Measurements from ENCODE around the gene ACVR1B.

The ACVR1B gene

GRCh38 chr12:51953864-51954263 is 2.4 kb downstream of the ACVR1B start:
- no peak for ATAC-seq (ENCODE audit: insufficient read depth, low read depth)
- peaks cover 20% of the 10 kb centered on the region for H3K27me3 ChIP-seq (ENCODE audit: insufficient read depth, low read length, poor library complexity)
- peaks cover 68% of the 10 kb centered on the region for H3K79me2 ChIP-seq (ENCODE audit: insufficient read depth, low read length)
- TF ChIP-seq EZH2 (IDR thresholded peaks at IDR 0.05; ENCODE audit: borderline replicate concordance, low read depth, low read length, severe bottlenecking), result no peak
- TF ChIP-seq CTCF (IDR thresholded peaks at IDR 0.05; ENCODE audit: borderline replicate concordance, extremely low read depth, low read length, poor library complexity, severe bottlenecking), result no peak
- no peak overlapping the region for H3K4me3 ChIP-seq (ENCODE audit: low read depth in 1 of 2, low read length in 2 of 2)
- no peak overlapping the region for H3K27ac ChIP-seq (ENCODE audit: low read length)
- H3K36me3 ChIP-seq (ENCODE audit: insufficient read depth, low read length), result no peaks in the 10 kb centered on the region; the same call in 1 of the 2 replicates
- peaks cover 38% of the 10 kb centered on the region for H3K4me1 ChIP-seq (ENCODE audit: insufficient read depth, low read length)
- H2AFZ ChIP-seq (ENCODE audit: low read depth, low read length), result no peak overlapping the region
- peak overlapping the region; percentile 21; the same call in 1 of the 2 replicates for H3K9ac ChIP-seq (ENCODE audit: low read depth, low read length)
- peaks cover 6% of the 10 kb centered on the region; the same call in 1 of the 2 replicates for H4K20me1 ChIP-seq (ENCODE audit: insufficient read depth, low read length)
- DNase-seq, result no peak
- H3K9me3 ChIP-seq (ENCODE audit: insufficient read depth, low read length, severe bottlenecking), result no peaks in the 10 kb centered on the region
- peak overlapping the region; percentile 98; the same call in 1 of the 2 replicates for H3K4me2 ChIP-seq (ENCODE audit: insufficient read depth, low read length)

DNA sequence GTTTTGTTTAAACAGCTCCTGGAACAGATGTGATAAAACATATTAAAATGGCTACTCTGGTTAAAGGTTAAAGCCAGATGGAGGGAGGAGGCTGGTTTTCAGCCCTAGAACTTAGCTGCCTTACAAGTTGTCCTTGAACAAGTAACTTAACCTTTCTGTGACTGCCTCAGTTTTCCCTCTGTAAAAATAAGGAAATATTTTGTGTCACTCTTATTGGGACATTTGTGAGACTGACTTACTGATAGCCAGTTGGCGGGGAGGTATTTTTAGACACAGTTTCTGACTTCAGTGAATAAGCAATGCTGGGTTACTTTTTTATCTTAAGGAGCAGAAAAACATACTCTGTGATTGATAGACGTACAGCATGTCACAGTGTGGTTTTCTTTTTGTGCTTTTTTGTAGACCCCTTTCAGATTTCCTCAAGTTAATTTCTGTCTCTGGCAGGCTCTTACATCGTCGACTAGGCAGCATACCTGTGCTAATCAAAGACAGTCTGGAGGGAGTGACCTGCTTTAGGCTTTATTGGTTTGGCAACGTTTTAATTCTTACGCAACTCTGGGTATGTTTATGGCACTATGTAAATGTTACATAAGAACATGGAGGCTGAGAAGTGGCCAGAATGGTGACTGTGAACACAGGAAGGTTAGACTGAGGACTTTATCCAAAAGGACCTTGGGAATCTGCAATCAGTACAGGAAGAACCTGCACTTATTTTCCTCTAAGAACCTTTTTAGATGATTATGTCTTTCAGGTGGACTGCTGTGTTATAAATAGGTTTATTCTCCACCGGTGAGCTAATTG is 3.3 kb downstream of the ACVR1B start:
- TF ChIP-seq CTCF (IDR thresholded peaks at IDR 0.05; ENCODE audit: borderline replicate concordance, extremely low read depth, low read length, poor library complexity, severe bottlenecking) (no peak), EZH2 (IDR thresholded peaks at IDR 0.05; ENCODE audit: borderline replicate concordance, low read depth, low read length, severe bottlenecking) (no peak)
- no peak overlapping the region for H3K4me3 ChIP-seq (ENCODE audit: low read depth in 1 of 2, low read length in 2 of 2)
- H3K36me3 ChIP-seq (ENCODE audit: insufficient read depth, low read length), result no peaks in the 10 kb centered on the region; the same call in 1 of the 2 replicates
- H3K9me3 ChIP-seq (ENCODE audit: insufficient read depth, low read length, severe bottlenecking), result no peaks in the 10 kb centered on the region
- H3K27me3 ChIP-seq (ENCODE audit: insufficient read depth, low read length, poor library complexity), result peaks cover 12% of the 10 kb centered on the region
- H3K4me2 ChIP-seq (ENCODE audit: insufficient read depth, low read length), result 0 out of 2 replicates have a peak overlapping the region, but pooled peaks have one; percentile 1
- DNase-seq (no peak), ATAC-seq (ENCODE audit: insufficient read depth, low read depth) (no peak)
- peaks cover 38% of the 10 kb centered on the region for H3K4me1 ChIP-seq (ENCODE audit: insufficient read depth, low read length)
- no peak overlapping the region for H3K27ac ChIP-seq (ENCODE audit: low read length)
- H2AFZ ChIP-seq (ENCODE audit: low read depth, low read length), result no peak overlapping the region
- H3K9ac ChIP-seq (ENCODE audit: low read depth, low read length), result no peak overlapping the region
- H4K20me1 ChIP-seq (ENCODE audit: insufficient read depth, low read length), result peaks cover 10% of the 10 kb centered on the region; the same call in 1 of the 2 replicates
- H3K79me2 ChIP-seq (ENCODE audit: insufficient read depth, low read length), result peaks cover 73% of the 10 kb centered on the region

DNA sequence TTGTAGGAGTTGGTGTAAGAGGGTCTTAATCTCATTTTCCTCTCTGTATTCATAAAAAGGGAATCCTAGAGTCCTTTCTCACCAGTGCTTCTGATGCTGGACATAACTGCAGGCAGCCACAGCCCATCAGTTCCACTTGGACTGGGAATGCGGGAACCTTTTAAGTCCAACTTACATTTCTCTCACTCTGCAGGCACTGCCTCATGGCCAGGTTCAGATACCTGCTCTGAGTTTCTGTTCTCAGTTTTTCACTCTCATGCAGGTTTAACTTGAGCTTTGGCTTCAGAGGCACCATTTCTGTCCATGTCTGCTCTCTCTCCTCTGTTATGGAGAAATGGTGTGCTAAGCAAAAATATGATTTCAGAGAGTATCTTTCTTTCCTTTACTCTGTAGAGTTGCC is 4.2 kb downstream of the ACVR1B start:
- peaks cover 38% of the 10 kb centered on the region for H3K4me1 ChIP-seq (ENCODE audit: insufficient read depth, low read length)
- H3K27ac ChIP-seq (ENCODE audit: low read length), result no peak overlapping the region
- ATAC-seq (ENCODE audit: insufficient read depth, low read depth), result no peak
- no peak overlapping the region for H3K9ac ChIP-seq (ENCODE audit: low read depth, low read length)
- DNase-seq, result no peak
- no peaks in the 10 kb centered on the region for H3K9me3 ChIP-seq (ENCODE audit: insufficient read depth, low read length, severe bottlenecking)
- H4K20me1 ChIP-seq (ENCODE audit: insufficient read depth, low read length), result peaks cover 13% of the 10 kb centered on the region; the same call in 1 of the 2 replicates
- H3K4me3 ChIP-seq (ENCODE audit: low read depth in 1 of 2, low read length in 2 of 2), result no peak overlapping the region
- H2AFZ ChIP-seq (ENCODE audit: low read depth, low read length), result no peak overlapping the region
- peaks cover 3% of the 10 kb centered on the region; the same call in 1 of the 2 replicates for H3K36me3 ChIP-seq (ENCODE audit: insufficient read depth, low read length)
- H3K4me2 ChIP-seq (ENCODE audit: insufficient read depth, low read length), result no peak overlapping the region
- peaks cover 80% of the 10 kb centered on the region for H3K79me2 ChIP-seq (ENCODE audit: insufficient read depth, low read length)
- H3K27me3 ChIP-seq (ENCODE audit: insufficient read depth, low read length, poor library complexity), result peaks cover 5% of the 10 kb centered on the region
- no peak for TF ChIP-seq CTCF (IDR thresholded peaks at IDR 0.05; ENCODE audit: borderline replicate concordance, extremely low read depth, low read length, poor library complexity, severe bottlenecking)
- no peak for TF ChIP-seq EZH2 (IDR thresholded peaks at IDR 0.05; ENCODE audit: borderline replicate concordance, low read depth, low read length, severe bottlenecking)

All from DND-41 (cell line).